ENCODE data around the gene ZIC1. TPM values are rescaled to one million over a fixed set of nuclear protein-coding genes. Genes with fewer than 3 reads are reported as not detected.

Gene ZIC1
- total RNA-seq, 4 donors from 2014 or later: 3.4 to 24.5 (median 3.5) TPM

GRCh38 chr3:147413686-147414389, 4.7 kb downstream of the ZIC1 start:
- TF ChIP-seq CTCF (IDR thresholded peaks at IDR 0.05; ENCODE audit: low read depth): no peak

GRCh38 chr3:147414390-147415138, 5.4 kb downstream of the ZIC1 start:
- TF ChIP-seq CTCF (IDR thresholded peaks at IDR 0.05; ENCODE audit: low read depth): no peak

GRCh38 chr3:147415286-147415685, 6.1 kb downstream of the ZIC1 start:
- no peak for TF ChIP-seq CTCF (IDR thresholded peaks at IDR 0.05; ENCODE audit: low read depth)

- no peak for TF ChIP-seq CTCF (IDR thresholded peaks at IDR 0.05; ENCODE audit: low read depth)
Observed at GRCh38 chr3:147415874-147416273, 6.7 kb downstream of the ZIC1 start.

GRCh38 chr3:147416931-147417330, 7.8 kb downstream of the ZIC1 start:
- TF ChIP-seq CTCF (IDR thresholded peaks at IDR 0.05; ENCODE audit: low read depth): no peak

GRCh38 chr3:147417551-147418295, 8.6 kb downstream of the ZIC1 start:
- TF ChIP-seq CTCF (IDR thresholded peaks at IDR 0.05; ENCODE audit: low read depth): no peak

GRCh38 chr3:147418371-147418781, 9.2 kb downstream of the ZIC1 start:
- no peak for TF ChIP-seq CTCF (IDR thresholded peaks at IDR 0.05; ENCODE audit: low read depth)
